MCF 10A (cell line): ENCODE measurements around the gene GRK6. TPM values are rescaled to one million over a fixed set of nuclear protein-coding genes. Genes with fewer than 3 reads are reported as not detected.

Experiments used
- BruUV-seq: library from RNA; stranded (reverse); fragments of 400-500 nt; replicated peaks from 2 replicates; lab custom pipeline; 2021; lab: Mats Ljungman, UMichigan
- CTCF ChIA-PET: fragments of 300-600 bp; sonication (Branson Sonifier 250); formaldehyde crosslinking; extraction: SDS; loops from one replicate; lab custom pipeline; 2021; ENCODE audit warnings: antibody characterized with exemption, inconsistent platforms; lab: Yijun Ruan, JAX
- POLR2A ChIA-PET: fragments of 300-600, 350-650 bp; sonication (Branson Sonifier 250); formaldehyde crosslinking; extraction: SDS; loops from one replicate; lab custom pipeline; 2020; ENCODE audit warnings: antibody characterized with exemption, inconsistent platforms; lab: Yijun Ruan, JAX
- DNase-seq: peaks from one replicate; pipeline ENCODE4 v3.0.0-alpha.2; 2018; ENCODE audit not compliant: unreplicated experiment
- H3K27ac Mint-ChIP-seq: one replicate; pipeline ENCODE4 v1.8.0; 2022; ENCODE audit warnings: mild to moderate bottlenecking, low read depth, mixed read lengths; ENCODE audit not compliant: unreplicated experiment
- H3K27me3 Mint-ChIP-seq: one replicate; pipeline ENCODE4 v1.8.0; 2022; ENCODE audit warnings: mixed read lengths; ENCODE audit not compliant: insufficient read depth, unreplicated experiment
- H3K36me3 Mint-ChIP-seq: one replicate; pipeline ENCODE4 v1.8.0; 2022; ENCODE audit warnings: mild to moderate bottlenecking, moderate library complexity, mixed read lengths; ENCODE audit not compliant: insufficient read depth, unreplicated experiment
- H3K4me1 Mint-ChIP-seq: one replicate; pipeline ENCODE4 v1.8.0; 2022; ENCODE audit warnings: mixed read lengths; ENCODE audit not compliant: insufficient read depth, unreplicated experiment
- H3K4me3 Mint-ChIP-seq: one replicate; pipeline ENCODE4 v1.8.0; 2022; ENCODE audit warnings: mild to moderate bottlenecking, moderate library complexity, mixed read lengths; ENCODE audit not compliant: unreplicated experiment
- H3K9me3 Mint-ChIP-seq: one replicate; pipeline ENCODE4 v1.8.0; 2022; ENCODE audit warnings: mixed read lengths; ENCODE audit not compliant: unreplicated experiment
- intact Hi-C: fragments of 100-400 bp; cut with micrococcal nuclease; formaldehyde crosslinking; loops from 2 replicates; pipeline ENCODE4 v1.14.1; 2022
- total RNA-seq: library from RNA; stranded (reverse); gene quantifications from 2 replicates; pipeline ENCODE4 v1.2.3, GENCODE V29; 2022
- TF ChIP-seq, protein P1 (sequence below): fragments of 200-600 bp; IDR thresholded peaks from one replicate; pipeline ENCODE4 v1.8.0; 2022; ENCODE audit warnings: antibody characterized with exemption, mild to moderate bottlenecking; ENCODE audit not compliant: unreplicated experiment

GRK6 gene
- total RNA-seq, 1 experiment from 2014 or later, result 52.0 TPM

DNA sequence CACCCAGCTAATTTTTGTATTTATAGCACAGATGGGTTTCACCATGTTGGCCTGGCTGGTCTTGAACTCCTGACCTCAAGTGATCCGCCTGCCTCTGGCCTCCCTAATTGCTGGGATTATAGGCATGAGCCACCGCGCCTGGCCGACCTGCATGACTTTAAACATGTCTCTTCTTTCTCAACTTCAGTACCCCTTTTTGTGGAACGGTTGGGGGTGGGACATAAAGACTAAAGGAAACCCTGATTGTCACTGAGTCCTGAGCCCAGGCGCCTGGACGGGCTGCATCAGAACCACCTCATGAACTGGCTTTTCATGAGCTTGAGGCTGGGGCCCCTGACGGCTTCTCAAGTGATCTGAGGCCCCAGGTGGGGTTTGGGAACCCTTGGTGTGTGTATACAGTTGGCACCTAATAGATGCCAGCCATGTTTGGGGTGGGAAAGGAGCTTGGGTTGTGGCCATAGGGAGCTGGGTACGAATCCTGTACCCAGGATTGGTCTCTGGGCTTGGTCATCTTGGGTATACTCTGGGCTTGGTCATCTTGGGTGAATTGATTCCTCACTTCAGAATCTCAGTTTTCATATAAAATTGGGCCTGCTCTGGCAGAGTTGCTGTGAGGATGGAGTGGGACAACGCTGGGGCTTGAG lies 2.2 kb downstream of the GRK6 start:
- no TSS peak for BruUV-seq
- TF ChIP-seq, protein P1, sequence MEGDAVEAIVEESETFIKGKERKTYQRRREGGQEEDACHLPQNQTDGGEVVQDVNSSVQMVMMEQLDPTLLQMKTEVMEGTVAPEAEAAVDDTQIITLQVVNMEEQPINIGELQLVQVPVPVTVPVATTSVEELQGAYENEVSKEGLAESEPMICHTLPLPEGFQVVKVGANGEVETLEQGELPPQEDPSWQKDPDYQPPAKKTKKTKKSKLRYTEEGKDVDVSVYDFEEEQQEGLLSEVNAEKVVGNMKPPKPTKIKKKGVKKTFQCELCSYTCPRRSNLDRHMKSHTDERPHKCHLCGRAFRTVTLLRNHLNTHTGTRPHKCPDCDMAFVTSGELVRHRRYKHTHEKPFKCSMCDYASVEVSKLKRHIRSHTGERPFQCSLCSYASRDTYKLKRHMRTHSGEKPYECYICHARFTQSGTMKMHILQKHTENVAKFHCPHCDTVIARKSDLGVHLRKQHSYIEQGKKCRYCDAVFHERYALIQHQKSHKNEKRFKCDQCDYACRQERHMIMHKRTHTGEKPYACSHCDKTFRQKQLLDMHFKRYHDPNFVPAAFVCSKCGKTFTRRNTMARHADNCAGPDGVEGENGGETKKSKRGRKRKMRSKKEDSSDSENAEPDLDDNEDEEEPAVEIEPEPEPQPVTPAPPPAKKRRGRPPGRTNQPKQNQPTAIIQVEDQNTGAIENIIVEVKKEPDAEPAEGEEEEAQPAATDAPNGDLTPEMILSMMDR, result no peak
- intact Hi-C loops, result no loop called here
- no peak for DNase-seq
- ChIA-PET CTCF (interaction anchor here (0.7 to 14.3 kb wide), 9 partner anchors 11 to 90 kb away, joined by 3 to 134 read pairs (median 4); partner anchors contain the start of genes DDX41 and F12), POLR2A (interaction anchor here (0.9 to 12.5 kb wide), 4 partner anchors 16 to 39 kb away, joined by 4 to 217 read pairs (median 63); partner anchors contain the start of gene PRR7)
- Mint-ChIP-seq H3K36me3 (peaks cover 62% of the 10 kb centered on the region), H3K9me3 (no peaks in the 10 kb centered on the region), H3K4me3 (no peak overlapping the region), H3K27ac (peak overlapping the region; percentile 61), H3K4me1 (peaks cover 25% of the 10 kb centered on the region), H3K27me3 (no peaks in the 10 kb centered on the region)

DNA sequence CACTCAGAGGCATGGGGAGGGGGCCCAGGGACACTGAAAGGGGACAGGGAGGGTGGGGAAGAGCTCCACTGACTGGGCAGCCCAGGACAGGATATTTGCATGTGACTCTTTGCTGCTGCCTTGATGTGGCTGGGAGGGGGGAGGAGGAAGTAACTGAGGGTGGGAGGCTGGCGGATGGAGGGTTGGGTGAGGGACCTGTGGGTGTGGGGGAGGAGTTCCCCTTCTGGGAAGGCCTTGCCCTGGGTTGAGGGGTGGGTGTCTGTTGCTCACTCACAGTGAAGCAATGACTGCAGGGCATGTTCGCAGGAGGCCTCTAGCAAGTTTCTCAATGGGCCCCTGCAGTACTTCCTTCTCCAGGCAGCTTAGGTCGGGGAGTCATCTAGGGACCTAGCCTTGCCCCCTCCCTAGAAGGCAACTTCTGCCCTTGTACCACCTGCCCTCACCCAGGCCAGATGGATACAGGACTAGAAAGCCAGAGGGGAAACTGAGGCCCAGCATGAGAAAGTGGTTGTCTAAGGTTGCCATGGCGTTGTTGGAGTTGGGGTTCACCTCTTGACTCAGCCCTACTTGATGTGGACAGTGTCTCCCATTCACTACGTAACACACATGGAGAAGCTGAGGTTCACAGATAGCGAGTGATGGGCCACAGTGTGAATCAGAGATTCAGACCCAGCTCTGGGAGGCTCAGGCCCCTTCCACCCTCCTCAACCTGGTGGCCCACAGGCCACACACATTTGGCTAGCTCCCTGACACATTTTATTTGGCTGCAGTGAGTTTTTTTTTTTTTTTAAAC lies 3.0 kb downstream of the GRK6 start:
- TF ChIP-seq, protein P1, result no peak
- Mint-ChIP-seq H3K9me3 (no peaks in the 10 kb centered on the region), H3K27me3 (no peaks in the 10 kb centered on the region), H3K4me1 (peaks cover 25% of the 10 kb centered on the region), H3K36me3 (peaks cover 68% of the 10 kb centered on the region), H3K27ac (peak overlapping the region; percentile 61), H3K4me3 (no peak overlapping the region)
- POLR2A ChIA-PET, result interaction anchor here (0.8 to 12.5 kb wide), 5 partner anchors 15 to 39 kb away, joined by 3 to 217 read pairs (median 34); partner anchors contain the start of gene PRR7
- intact Hi-C loops, result no loop called here
- DNase-seq, result no peak
- CTCF ChIA-PET, result interaction anchor here (0.6 to 14.3 kb wide), 9 partner anchors 24 to 132 kb away, joined by 3 to 134 read pairs (median 4); partner anchors contain the start of gene F12
- BruUV-seq, result no TSS peak

DNA sequence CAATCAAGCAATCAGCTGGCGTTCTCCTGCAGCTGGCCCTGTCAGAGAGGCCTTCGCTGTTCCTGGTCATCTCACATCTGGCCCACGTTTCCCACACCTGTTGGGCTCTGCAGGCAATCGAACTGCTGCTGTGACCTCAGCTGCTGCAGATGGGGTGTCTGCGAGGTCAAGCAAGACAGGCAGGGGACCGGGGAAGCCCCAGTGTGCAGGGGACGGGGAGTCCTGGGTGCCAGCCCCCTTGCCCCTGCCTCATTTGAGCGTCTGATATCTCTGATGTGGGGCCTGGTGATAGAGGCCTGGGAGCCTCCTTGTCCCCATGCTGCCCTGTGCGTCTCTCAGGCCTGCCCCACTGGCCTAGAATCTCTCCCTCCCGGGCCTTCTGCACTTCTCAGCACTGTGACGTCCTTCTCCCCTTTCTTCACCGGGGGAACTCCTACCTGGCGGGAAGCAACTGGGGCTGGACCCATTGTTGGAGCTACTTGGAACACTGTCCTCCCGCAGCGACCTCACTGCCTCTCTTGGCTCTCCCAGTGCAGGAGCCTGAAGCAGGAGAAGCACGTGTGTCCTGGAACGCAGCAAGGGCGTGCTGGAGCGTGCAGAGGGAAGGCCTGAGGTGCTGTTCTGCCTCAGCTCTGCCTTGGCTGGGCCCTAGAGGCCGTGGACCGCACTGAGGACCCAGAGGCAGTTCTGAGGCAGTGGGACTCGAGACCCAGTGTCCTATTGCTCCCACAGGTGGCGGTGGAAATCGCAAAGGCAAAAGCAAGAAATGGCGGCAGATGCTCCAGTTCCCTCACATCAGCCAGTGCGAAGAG lies 3.9 kb downstream of the GRK6 start:
- CTCF ChIA-PET, result interaction anchor here (0.6 to 14.3 kb wide), 7 partner anchors 25 to 125 kb away, joined by 3 to 134 read pairs (median 3); partner anchors contain the start of gene F12
- POLR2A ChIA-PET, result interaction anchor here (0.8 to 12.5 kb wide), 2 partner anchors 14 to 40 kb away, joined by 3 to 217 read pairs; partner anchors contain the start of gene PRR7

More for the DNA sequence above, 3.9 kb downstream of the GRK6 start:
- DNase-seq, result no peak
- no peaks in the 10 kb centered on the region for H3K27me3 Mint-ChIP-seq
- peaks cover 21% of the 10 kb centered on the region for H3K4me1 Mint-ChIP-seq
- H3K27ac Mint-ChIP-seq, result peak overlapping the region; percentile 84
- no TSS peak for BruUV-seq
- TF ChIP-seq, protein P1, result no peak
- no peaks in the 10 kb centered on the region for H3K9me3 Mint-ChIP-seq
- H3K4me3 Mint-ChIP-seq, result no peak overlapping the region
- intact Hi-C loops, result no loop called here
- peaks cover 71% of the 10 kb centered on the region for H3K36me3 Mint-ChIP-seq
